HT-29 (cell line): ENCODE measurements around the gene SCFD2. TPM values are rescaled to one million over a fixed set of nuclear protein-coding genes. Genes with fewer than 3 reads are reported as not detected.
"Not testable (repeated sequence)": the region's sequence is repeated elsewhere in the genome, so short reads cannot be mapped to it uniquely, and the experiment has no call there.

Experiments used
- DNase-seq: peaks from one replicate; pipeline ENCODE4 v3.0.0-alpha.2; 2015; ENCODE audit warnings: low spot score
- total RNA-seq: library from RNA; depleted of rRNA; stranded (reverse); fragments of >200 nt; shearing (Covaris generic); gene quantifications from 2 replicates; pipeline ENCODE4 v1.2.3, GENCODE V29; 2014

Gene SCFD2
- total RNA-seq, 1 experiment from 2014 or later, result 33.1 TPM

GRCh38 chr4:53055716-53056403, 310.0 kb downstream of the SCFD2 start:
- no peak for DNase-seq

DNA sequence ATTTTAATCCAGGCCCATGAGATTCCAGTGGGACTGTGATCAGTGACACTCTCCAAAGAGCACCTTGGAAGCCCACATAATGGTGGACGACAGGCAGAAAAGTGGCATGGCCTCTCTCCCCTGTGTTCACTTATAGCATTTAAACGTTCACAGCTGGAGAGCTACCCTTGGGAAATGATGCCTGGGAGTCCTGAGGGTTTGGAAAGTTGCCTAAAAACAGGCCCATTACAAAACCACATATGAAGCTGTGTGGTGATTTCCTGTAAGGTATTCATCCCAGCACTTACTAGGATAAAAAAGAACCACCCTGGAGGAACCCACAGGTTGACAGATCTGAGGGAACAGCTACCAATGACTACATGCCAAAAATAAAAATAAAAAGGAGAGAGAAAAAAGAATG, 310.6 kb downstream of the SCFD2 start:
- no peak for DNase-seq

- DNase-seq, result peak; percentile 23
Observed at GRCh38 chr4:53050361-53050774, 315.5 kb downstream of the SCFD2 start.

DNA sequence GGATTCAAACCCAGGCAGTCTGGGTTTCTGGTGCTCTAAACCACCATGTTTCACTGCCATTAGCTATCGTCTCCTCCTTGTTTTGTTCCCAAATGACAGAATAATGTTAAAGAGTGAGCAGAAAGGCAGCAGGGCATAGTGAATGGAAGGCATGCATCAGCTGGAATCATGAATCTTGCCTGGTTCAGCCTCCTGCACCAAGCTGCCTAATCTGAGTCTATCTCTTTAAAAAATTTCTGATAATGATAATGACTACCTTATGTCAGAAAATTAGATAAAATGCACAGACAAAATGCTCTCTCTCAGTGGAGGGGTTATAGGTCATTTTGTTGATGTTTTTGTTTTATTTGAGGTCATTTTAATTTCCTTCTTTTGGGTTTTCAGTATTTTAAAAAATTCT, 316.3 kb downstream of the SCFD2 start:
- no peak for DNase-seq

DNA sequence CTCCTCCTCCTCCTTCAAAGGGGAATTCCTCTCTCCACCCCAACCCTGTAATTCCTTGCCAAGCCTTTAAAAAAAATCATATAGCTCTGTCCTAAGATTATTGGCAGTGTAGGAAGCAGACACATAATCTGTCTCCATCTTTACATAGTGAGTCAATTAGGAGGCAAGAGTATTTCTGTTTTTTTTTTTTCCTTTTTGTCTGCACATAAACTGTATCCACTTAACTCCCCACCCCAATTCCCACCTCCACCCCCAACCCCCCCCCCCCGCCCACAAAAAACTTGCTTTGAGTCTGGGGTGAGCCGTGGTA, 321.3 kb downstream of the SCFD2 start:
- DNase-seq, result no peak

DNA sequence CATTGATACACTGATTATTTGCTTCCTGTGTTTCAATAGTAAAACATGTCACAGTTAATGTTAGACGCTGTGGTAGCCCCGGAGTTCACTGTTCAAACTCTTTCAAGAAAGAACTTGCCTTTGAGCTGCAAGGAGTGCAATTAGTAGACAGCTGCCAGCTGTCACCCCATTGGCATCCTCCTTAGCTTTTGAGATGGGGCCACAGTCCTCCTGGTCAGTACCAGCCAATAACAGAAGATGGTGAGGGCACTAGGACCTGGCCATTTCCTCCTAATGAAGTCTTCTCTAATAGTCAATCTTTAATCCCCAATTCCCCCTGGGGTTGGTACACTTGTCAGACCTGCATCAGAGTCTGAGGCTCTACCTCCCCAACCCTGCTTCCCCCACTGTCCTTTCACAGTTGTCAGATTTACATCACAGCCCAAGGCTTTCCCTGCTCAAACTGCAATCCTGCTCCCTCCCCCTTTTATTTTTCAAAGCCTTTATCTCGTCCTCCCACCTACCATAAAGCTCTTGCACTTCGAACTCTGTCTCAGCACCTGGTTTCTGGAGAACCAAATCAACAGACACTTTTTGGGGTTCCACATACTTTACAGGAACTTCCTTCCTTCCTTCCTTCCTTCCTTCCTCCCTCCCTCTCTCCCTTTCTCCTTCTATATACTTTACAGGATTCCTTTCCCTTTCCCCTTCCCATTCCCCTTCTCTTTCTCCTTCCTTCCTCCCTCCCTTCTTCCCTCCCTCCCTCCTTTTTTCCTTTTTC, 321.8 kb downstream of the SCFD2 start:
- no peak for DNase-seq

DNA sequence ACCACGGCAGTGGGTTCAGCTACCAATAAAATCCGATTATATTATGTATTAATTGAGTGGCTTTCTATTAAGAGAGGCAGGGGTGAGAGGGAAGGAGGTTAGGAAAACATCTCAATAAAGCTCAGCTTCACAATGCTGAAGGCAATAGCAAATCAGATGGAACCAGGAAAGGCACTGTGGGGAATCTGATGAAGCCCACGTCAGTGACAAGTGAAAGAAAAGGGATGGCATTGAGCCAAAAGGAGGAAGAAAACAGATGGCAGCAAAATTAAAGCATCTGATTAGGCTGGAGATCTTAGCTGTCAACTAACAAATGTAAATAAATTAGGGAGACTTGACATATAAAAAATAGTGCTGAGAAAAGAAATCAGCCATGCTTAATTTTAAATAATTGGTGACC, 322.8 kb downstream of the SCFD2 start:
- DNase-seq, result no peak

- no peak for DNase-seq
Observed at GRCh38 chr4:53040851-53041250, 325.0 kb downstream of the SCFD2 start.

DNA sequence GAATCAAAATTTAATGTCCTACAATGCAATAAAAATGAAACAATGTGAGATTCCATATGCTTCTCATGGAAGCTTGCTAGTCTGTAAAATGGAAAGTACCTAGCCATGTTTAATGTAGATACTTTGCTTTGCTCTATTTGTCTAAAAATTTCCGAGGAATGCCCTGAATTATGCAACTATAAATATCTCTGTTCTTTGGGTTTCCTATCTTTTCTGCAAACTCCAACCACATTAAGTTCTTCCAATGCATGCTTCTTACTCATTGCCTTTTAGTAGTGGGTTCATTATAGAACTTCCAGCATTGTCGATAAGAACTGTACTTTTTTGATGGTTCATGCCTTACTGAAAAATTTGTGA, 325.4 kb downstream of the SCFD2 start:
- DNase-seq, result no peak

DNA sequence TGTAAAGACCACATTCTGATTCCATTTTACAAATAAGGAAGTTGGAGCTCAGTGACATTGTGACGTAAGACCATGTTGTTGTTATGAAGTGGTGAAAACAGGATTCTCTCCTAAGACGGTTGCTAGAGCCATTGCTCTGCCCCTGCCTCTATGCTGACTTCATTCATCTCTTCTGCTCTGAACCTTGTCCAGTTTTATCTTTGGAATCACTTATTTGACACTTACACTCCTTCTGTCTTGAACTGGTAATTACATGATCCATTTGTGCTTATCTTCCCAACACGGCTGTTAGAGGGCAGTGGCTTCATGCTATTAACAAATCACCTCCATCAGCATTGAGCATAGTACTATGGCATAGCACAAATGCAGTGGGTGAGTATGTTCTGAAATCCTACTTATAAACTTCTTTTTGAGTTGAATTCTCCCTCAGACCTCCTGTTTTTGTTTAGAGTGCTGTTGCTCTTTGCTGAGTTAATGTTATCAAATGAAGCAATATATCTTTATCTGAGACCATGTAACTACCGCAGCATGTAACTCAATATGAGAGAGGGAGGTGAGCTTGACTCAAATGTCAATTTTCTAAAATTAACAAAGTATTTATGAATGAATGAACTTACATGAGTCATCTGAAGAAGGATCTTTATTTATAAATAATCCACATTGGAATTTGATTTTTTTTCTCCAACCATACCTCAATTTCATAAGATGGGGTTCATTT, 326.0 kb downstream of the SCFD2 start:
- no peak for DNase-seq

- no peak for DNase-seq
Observed at GRCh38 chr4:53037892-53038291, 328.0 kb downstream of the SCFD2 start.

GRCh38 chr4:53032908-53033307, 333.0 kb downstream of the SCFD2 start:
- not testable (repeated sequence) for DNase-seq

DNA sequence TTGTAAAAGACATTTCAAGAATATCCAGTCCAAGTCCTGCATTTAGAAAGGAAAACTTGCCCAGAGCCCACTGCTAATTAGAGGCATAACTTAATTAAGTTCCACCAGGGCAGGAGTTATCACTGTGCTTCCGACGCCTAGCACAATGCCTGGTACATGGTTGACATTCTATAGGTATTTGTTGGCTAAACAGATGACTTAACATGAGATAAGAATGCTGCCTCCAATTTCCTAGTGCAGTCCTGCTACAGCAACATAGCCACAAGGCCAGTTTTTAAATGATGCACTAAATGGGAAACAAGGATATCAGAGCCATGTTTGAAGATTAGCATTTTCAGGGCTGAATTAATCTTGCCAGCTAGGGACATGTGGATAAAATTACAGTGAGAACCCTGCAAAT, 339.6 kb downstream of the SCFD2 start:
- no peak for DNase-seq

GRCh38 chr4:53023677-53024299, 342.1 kb downstream of the SCFD2 start:
- DNase-seq, result no peak

DNA sequence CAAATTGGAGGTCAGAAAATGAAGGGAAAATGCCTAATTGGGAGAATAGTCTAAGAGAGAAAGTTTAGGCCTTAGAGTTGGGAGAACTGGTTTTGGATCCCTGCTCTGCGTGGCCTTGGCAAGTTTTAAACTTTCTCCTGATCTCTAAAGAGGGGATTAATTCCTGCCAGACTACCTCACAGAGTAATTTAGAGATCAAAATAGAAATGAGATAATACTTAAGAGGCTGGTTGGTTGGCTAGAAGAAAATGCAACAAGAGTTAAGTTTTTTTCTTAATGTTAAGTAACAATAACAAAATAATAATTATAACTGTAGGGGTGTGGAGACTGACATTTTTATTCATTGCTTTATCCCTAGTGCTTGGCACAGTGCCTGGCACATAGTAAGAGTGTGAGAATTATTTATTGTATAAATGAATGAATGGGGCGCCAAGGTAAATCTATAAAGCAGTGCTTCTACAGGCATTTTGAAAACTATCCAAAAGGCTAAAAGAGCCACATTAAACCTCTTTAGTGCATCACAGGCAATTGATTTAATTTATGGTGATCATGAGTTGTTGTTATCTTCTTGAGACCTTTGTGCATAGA, 343.3 kb downstream of the SCFD2 start:
- DNase-seq, result no peak

- no peak for DNase-seq
Observed at GRCh38 chr4:53021754-53022512, 343.9 kb downstream of the SCFD2 start.

DNA sequence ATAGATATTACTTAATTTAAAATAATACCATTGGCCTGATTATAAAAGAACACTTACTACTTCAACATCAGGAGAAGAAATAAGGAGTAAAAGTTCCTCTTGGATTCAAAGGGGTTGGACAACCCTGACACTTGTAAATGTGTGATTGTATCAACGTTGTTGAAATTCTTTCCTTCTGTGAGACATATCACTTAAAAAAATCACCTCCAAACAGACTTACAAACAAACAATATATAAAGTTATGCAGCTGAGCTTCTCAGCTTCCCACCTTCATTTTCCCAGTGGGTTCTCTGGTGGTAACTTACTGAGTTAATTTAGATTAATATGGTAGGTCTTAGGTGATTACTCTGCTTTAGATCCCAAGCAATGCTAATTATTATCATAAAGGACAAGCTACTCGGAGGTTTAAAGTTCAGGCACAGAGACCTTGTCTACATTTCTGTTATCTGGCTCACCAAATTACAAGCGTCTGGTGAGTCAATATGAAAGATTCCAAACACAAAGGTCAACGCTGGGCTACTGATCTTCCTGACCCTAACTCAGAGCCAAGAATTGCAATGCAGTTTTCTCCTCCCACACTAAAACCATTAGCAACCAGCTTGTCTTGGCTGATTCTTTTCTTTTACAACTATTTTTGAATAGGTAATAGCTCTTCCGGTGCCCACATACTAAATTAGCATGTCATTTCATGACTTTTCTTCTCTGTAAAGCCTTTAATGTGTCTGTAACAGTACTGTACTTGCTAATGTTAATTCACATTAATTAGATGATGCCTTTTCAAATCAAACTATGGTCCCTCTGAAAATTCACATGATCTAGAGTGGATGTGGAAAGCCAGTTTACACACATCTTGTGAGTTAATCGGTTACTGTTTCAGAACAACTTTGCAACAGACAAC, 346.1 kb downstream of the SCFD2 start:
- DNase-seq, result peak; percentile 44

DNA sequence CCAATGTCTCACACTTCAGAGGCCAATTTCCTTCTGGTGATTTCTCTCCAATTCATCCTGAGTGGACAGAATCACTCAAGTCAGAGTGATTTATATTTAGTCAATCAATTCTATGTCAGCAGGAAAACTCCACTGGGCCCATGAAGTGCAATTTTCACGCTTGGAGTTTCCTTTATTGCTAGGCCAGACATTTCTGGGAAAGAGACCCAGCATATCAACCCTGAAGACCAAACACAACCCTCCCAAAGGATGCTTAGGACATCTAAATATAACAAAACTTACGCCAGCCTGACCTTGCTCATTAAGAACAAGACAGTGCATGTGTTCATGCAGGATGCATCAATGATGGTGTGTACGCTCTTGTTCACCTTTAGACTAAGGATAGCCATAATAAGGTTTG, 347.4 kb downstream of the SCFD2 start:
- no peak for DNase-seq

DNA sequence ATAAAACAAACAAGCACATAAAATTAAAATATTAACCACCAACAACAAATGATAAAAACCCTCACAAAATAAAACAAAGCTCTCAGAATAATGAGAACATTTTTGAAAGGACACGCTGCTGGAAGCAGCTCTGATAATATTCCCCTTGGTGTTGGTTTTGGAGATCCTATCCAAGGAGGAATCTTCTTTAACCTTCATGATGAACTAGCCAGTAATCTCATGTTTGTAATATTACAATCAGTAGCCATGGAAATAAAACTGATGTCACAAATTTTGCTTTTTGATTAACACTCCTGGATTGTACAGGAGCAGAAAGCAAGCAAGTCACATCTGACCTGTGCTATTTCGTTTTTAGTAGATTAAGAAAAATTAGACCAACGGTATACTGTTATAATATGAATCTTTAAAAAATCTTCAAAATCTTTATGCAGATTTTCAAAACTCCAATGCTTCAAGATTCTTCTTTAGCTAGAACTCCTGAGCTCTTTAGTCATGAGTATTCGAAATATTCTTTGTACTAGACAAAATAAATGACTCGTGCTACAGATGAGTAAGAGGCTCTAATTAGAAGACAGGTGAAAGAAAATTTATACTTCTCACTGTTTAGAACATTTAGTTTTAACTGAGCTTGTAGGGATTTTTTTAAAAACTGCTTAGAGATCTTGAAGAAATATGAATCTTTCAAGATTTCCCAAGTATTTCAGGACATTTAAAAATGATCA, 349.6 kb downstream of the SCFD2 start:
- no peak for DNase-seq

DNA sequence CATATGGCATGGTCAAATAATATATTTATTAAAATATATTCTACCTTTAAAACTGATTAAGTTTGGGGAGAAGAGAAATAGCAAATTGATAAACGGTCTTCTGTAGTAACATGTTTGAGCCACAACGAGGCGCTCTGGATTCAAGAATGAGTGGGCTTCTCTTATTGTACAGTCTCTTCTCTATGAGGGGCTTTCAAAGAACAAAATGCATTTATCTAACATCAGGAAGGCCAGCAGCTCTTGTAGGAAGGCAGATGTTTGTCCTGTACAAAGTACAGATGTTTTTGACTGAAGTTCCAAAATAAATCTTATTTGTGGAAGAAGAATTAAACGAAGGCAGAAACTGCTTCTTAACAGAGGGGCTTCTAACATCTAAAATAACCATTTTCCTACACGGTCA, 350.2 kb downstream of the SCFD2 start:
- DNase-seq, result peak; percentile 37
